Neural crest cell (in vitro differentiated cells): ENCODE measurements around the gene NR4A2. TPM values are rescaled to one million over a fixed set of nuclear protein-coding genes. Genes with fewer than 3 reads are reported as not detected.

Source experiments
- DNase-seq: peaks from one replicate; pipeline ENCODE4 v3.0.0; 2021; ENCODE audit warnings: low read depth, mixed read lengths, low spot score
- H3K27ac Mint-ChIP-seq: one replicate; pipeline ENCODE4 v1.8.0; 2021; ENCODE audit warnings: mild to moderate bottlenecking, mixed read lengths; ENCODE audit not compliant: unreplicated experiment
- H3K27me3 Mint-ChIP-seq: 2 replicates; pipeline ENCODE4 v1.8.0; 2021; ENCODE audit warnings: low read depth, mild to moderate bottlenecking, mixed read lengths
- H3K36me3 Mint-ChIP-seq: 2 replicates; pipeline ENCODE4 v1.8.0; 2021; ENCODE audit warnings: low read depth, mild to moderate bottlenecking, mixed read lengths
- H3K4me1 Mint-ChIP-seq: 2 replicates; pipeline ENCODE4 v1.8.0; 2021; ENCODE audit warnings: mixed read lengths
- H3K4me3 Mint-ChIP-seq: one replicate; pipeline ENCODE4 v1.8.0; 2021; ENCODE audit warnings: mild to moderate bottlenecking, mixed read lengths
- H3K9me3 Mint-ChIP-seq: 2 replicates; pipeline ENCODE4 v1.8.0; 2021; ENCODE audit warnings: mixed read lengths
- CTCF ChIP-seq: fragments of 200-600 bp; sonication (generic); conservative IDR thresholded peaks from 2 replicates; pipeline ENCODE4 v1.5.0; 2021; ENCODE audit warnings: antibody characterized with exemption, mild to moderate bottlenecking
- total RNA-seq: library from RNA; stranded (reverse); gene quantifications from 2 replicates; pipeline ENCODE4 v1.2.1, GENCODE V29; 2021

NR4A2 gene
- total RNA-seq, 1 donor from 2014 or later = 7.9 TPM

- Mint-ChIP-seq H3K4me3 (peak overlapping the region; percentile 100), H3K36me3 (peaks cover 9% of the 10 kb centered on the region), H3K27me3 (peaks cover 22% of the 10 kb centered on the region), H3K9me3 (no peaks in the 10 kb centered on the region), H3K27ac (peak overlapping the region; percentile 90), H3K4me1 (peaks cover 35% of the 10 kb centered on the region)
- TF ChIP-seq CTCF = no peak
- DNase-seq = no peak
Observed at GRCh38 chr2:156333274-156333950, 891 bp upstream of the NR4A2 start.

GRCh38 chr2:156332284-156332533, 312 bp downstream of the NR4A2 start:
- no peak for DNase-seq
- peaks cover 10% of the 10 kb centered on the region for H3K36me3 Mint-ChIP-seq
- peak overlapping the region; percentile 100 for H3K4me3 Mint-ChIP-seq
- peaks cover 26% of the 10 kb centered on the region for H3K27me3 Mint-ChIP-seq
- H3K4me1 Mint-ChIP-seq = peaks cover 32% of the 10 kb centered on the region
- H3K9me3 Mint-ChIP-seq = no peaks in the 10 kb centered on the region
- peak overlapping the region; percentile 90 for H3K27ac Mint-ChIP-seq
- TF ChIP-seq CTCF = no peak

GRCh38 chr2:156331572-156332283, 793 bp downstream of the NR4A2 start:
- H3K4me3 Mint-ChIP-seq = peak overlapping the region; percentile 100
- no peaks in the 10 kb centered on the region for H3K9me3 Mint-ChIP-seq
- peak overlapping the region; percentile 90 for H3K27ac Mint-ChIP-seq
- DNase-seq = peak; percentile 21
- no peak for TF ChIP-seq CTCF
- peaks cover 32% of the 10 kb centered on the region for H3K4me1 Mint-ChIP-seq
- H3K36me3 Mint-ChIP-seq = peaks cover 13% of the 10 kb centered on the region
- peaks cover 27% of the 10 kb centered on the region for H3K27me3 Mint-ChIP-seq

GRCh38 chr2:156329927-156330726, 2.4 kb downstream of the NR4A2 start:
- Mint-ChIP-seq H3K4me3 (peak overlapping the region; percentile 100), H3K9me3 (no peaks in the 10 kb centered on the region), H3K27me3 (peaks cover 41% of the 10 kb centered on the region), H3K27ac (no peak overlapping the region), H3K4me1 (peaks cover 24% of the 10 kb centered on the region), H3K36me3 (peaks cover 21% of the 10 kb centered on the region)
- no peak for DNase-seq
- no peak for TF ChIP-seq CTCF

- Mint-ChIP-seq H3K36me3 (peaks cover 21% of the 10 kb centered on the region), H3K4me3 (peak overlapping the region; percentile 100), H3K27ac (no peak overlapping the region), H3K9me3 (no peaks in the 10 kb centered on the region), H3K4me1 (peaks cover 20% of the 10 kb centered on the region), H3K27me3 (peaks cover 43% of the 10 kb centered on the region)
- DNase-seq = no peak
- no peak for TF ChIP-seq CTCF
Observed at GRCh38 chr2:156329031-156329926, 3.2 kb downstream of the NR4A2 start.
